HL-60 (cell line): ENCODE results near the gene MCEMP1.

ENCODE experiments used
- POLR2AphosphoS5 ChIP-seq: IDR thresholded peaks from 2 replicates; pipeline ENCODE4 v1.6.1; 2012; ENCODE audit warnings: low read depth
- TF ChIP-seq, protein P1 (sequence below): IDR thresholded peaks from one replicate; pipeline ENCODE4 v1.5.1; 2011; ENCODE audit warnings: low read length, control low read depth, inconsistent platforms; ENCODE audit not compliant: insufficient read depth

DNA sequence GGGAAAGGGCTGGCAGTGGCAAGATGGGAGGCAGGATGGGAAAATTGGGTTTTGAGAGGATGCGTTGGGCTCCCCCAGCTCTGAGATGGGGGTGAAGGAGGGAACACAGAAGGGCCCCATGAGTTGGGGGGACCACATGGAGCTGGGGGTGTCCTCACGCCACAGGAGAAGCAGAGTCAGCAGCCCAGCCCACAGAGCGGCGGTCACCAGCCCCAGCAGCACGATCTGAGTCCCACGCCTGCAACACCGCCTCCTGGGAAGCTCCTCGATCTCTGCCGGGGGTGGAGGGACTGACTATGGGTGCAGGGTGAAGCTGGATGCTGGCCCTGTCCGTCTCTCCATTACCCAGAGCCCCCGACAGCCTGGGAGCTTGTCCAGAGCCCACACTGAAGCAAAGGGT lies 21.7 kb downstream of the MCEMP1 start:
- TF ChIP-seq, protein P1, sequence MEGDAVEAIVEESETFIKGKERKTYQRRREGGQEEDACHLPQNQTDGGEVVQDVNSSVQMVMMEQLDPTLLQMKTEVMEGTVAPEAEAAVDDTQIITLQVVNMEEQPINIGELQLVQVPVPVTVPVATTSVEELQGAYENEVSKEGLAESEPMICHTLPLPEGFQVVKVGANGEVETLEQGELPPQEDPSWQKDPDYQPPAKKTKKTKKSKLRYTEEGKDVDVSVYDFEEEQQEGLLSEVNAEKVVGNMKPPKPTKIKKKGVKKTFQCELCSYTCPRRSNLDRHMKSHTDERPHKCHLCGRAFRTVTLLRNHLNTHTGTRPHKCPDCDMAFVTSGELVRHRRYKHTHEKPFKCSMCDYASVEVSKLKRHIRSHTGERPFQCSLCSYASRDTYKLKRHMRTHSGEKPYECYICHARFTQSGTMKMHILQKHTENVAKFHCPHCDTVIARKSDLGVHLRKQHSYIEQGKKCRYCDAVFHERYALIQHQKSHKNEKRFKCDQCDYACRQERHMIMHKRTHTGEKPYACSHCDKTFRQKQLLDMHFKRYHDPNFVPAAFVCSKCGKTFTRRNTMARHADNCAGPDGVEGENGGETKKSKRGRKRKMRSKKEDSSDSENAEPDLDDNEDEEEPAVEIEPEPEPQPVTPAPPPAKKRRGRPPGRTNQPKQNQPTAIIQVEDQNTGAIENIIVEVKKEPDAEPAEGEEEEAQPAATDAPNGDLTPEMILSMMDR, result no peak
- TF ChIP-seq POLR2AphosphoS5, result no peak
